Neural cell (in vitro differentiated cells): ENCODE results near the gene CBFA2T2. TPM values are rescaled to one million over a fixed set of nuclear protein-coding genes. Genes with fewer than 3 reads are reported as not detected.

Experiments used
- H2AFZ ChIP-seq: fragments of 200-600, 300-800 bp; sonication (generic), shearing (Covaris generic); 2 replicates; pipeline ENCODE4 v1.6.0; 2014; ENCODE audit warnings: low read depth, mild to moderate bottlenecking, antibody characterized with exemption, low read length, moderate library complexity
- H3F3A ChIP-seq: fragments of 200-600 bp; shearing (Covaris generic); 2 replicates; pipeline ENCODE4 v1.6.1; 2016; ENCODE audit warnings: mild to moderate bottlenecking, moderate library complexity, mixed read lengths, antibody characterized with exemption, low read length; ENCODE audit not compliant: insufficient read depth, poor library complexity, severe bottlenecking
- H3K27ac ChIP-seq: fragments of 200-600, 300-800 bp; sonication (generic), shearing (Covaris generic); 2 replicates; pipeline ENCODE4 v1.5.1; 2014; ENCODE audit warnings: mild to moderate bottlenecking, low read length, moderate library complexity
- H3K27me3 ChIP-seq: fragments of 300-800, 200-600 bp; sonication (generic), shearing (Covaris generic); 2 replicates; pipeline ENCODE4 v1.6.0; 2014; ENCODE audit warnings: mild to moderate bottlenecking, low read depth, low read length, moderate library complexity; ENCODE audit not compliant: insufficient read depth
- H3K36me3 ChIP-seq: fragments of 300-800, 200-600 bp; sonication (generic), shearing (Covaris generic); 2 replicates; pipeline ENCODE4 v1.5.1; 2014; ENCODE audit warnings: mild to moderate bottlenecking, antibody characterized with exemption, low read length, moderate library complexity; ENCODE audit not compliant: insufficient read depth
- H3K4me2 ChIP-seq: fragments of 300-800, 200-600 bp; sonication (generic), shearing (Covaris generic); 2 replicates; pipeline ENCODE4 v1.6.0; 2014; ENCODE audit warnings: mild to moderate bottlenecking, low read length
- H3K4me3 ChIP-seq: fragments of 300-800, 200-600 bp; sonication (generic), shearing (Covaris generic); 2 replicates; pipeline ENCODE4 v1.5.1; 2014; ENCODE audit warnings: mild to moderate bottlenecking, low read length, moderate library complexity
- H3K79me2 ChIP-seq: fragments of 200-600 bp; shearing (Covaris generic); replicated peaks from 2 replicates; pipeline ENCODE4 v1.6.0; 2014; ENCODE audit warnings: mild to moderate bottlenecking, low read length, moderate library complexity; ENCODE audit not compliant: insufficient read depth
- H3K9ac ChIP-seq: fragments of 300-800, 200-600 bp; sonication (generic), shearing (Covaris generic); 2 replicates; pipeline ENCODE4 v1.6.1; 2016; ENCODE audit warnings: mild to moderate bottlenecking, low read length, mixed read lengths
- H3K9me2 ChIP-seq: fragments of 200-600 bp; shearing (Covaris generic); 2 replicates; pipeline ENCODE4 v1.6.1; 2016; ENCODE audit warnings: mild to moderate bottlenecking, low read length, mixed read lengths; ENCODE audit not compliant: insufficient read depth
- H3K9me3 ChIP-seq: fragments of 200-600, 300-800 bp; sonication (generic), shearing (Covaris generic); 2 replicates; pipeline ENCODE4 v1.6.1; 2016; ENCODE audit warnings: mild to moderate bottlenecking, mixed run types, low read length, moderate library complexity, mixed read lengths
- H4K20me1 ChIP-seq: fragments of 200-600 bp; shearing (Covaris generic); 2 replicates; pipeline ENCODE4 v1.6.1; 2016; ENCODE audit warnings: mild to moderate bottlenecking, mixed run types; ENCODE audit not compliant: insufficient read depth
- CTCF ChIP-seq: fragments of 450-650 bp; IDR thresholded peaks from 2 replicates; pipeline ENCODE4 v1.5.1; 2014; ENCODE audit warnings: antibody characterized with exemption, mild to moderate bottlenecking, moderate library complexity; ENCODE audit not compliant: poor library complexity, severe bottlenecking
- EP300 ChIP-seq: fragments of 450-650 bp; conservative IDR thresholded peaks from 2 replicates; pipeline ENCODE4 v1.6.1; 2014; ENCODE audit warnings: antibody characterized with exemption, mild to moderate bottlenecking, moderate library complexity; ENCODE audit not compliant: poor library complexity, severe bottlenecking
- EZH2 ChIP-seq: fragments of 200-600, 300-800 bp; shearing (Covaris generic), sonication (generic); IDR thresholded peaks from 2 replicates; pipeline ENCODE4 v1.6.1; 2014; ENCODE audit warnings: antibody characterized with exemption, low read length, borderline replicate concordance, mild to moderate bottlenecking; ENCODE audit not compliant: insufficient read depth, poor library complexity, severe bottlenecking
- MXI1 ChIP-seq: fragments of 450-650 bp; conservative IDR thresholded peaks from 2 replicates; pipeline ENCODE4 v1.6.1; 2014; ENCODE audit warnings: antibody characterized with exemption, mild to moderate bottlenecking; ENCODE audit not compliant: poor library complexity, severe bottlenecking
- POLR2AphosphoS5 ChIP-seq: IDR thresholded peaks from 2 replicates; pipeline ENCODE4 v1.6.1; 2012
- RAD21 ChIP-seq: fragments of 450-650 bp; conservative IDR thresholded peaks from 2 replicates; pipeline ENCODE4 v1.6.1; 2014; ENCODE audit warnings: antibody characterized with exemption, mild to moderate bottlenecking, moderate library complexity
- REST ChIP-seq: IDR thresholded peaks from 2 replicates; pipeline ENCODE4 v1.6.1; 2012; ENCODE audit warnings: borderline replicate concordance
- SMC3 ChIP-seq: fragments of 450-650 bp; conservative IDR thresholded peaks from 2 replicates; pipeline ENCODE4 v1.6.1; 2014; ENCODE audit warnings: antibody characterized with exemption, mild to moderate bottlenecking, moderate library complexity; ENCODE audit not compliant: poor library complexity
- TAF1 ChIP-seq: IDR thresholded peaks from 2 replicates; pipeline ENCODE4 v1.6.1; 2012; ENCODE audit warnings: low read depth
- polyA plus RNA-seq: library from polyadenylated mRNA; depleted of rRNA; stranded (reverse); fragments of >200 nt; gene quantifications from 2 replicates; pipeline ENCODE4 v1.2.3, GENCODE V29; 2014

The CBFA2T2 gene
- polyA plus RNA-seq, 1 donor from 2014 or later, result 15.9 TPM

- no peaks in the 10 kb centered on the region for H3F3A ChIP-seq
- no peaks in the 10 kb centered on the region for H3K27me3 ChIP-seq
- H3K9me3 ChIP-seq, result no peaks in the 10 kb centered on the region
- no peak overlapping the region for H2AFZ ChIP-seq
- no peak overlapping the region for H3K9ac ChIP-seq
- H3K9me2 ChIP-seq, result no peaks in the 10 kb centered on the region
- no peak overlapping the region for H3K27ac ChIP-seq
- no peaks in the 10 kb centered on the region for H3K36me3 ChIP-seq
- H3K79me2 ChIP-seq, result no peaks in the 10 kb centered on the region
- H3K4me2 ChIP-seq, result no peak overlapping the region
- H3K4me3 ChIP-seq, result no peak overlapping the region
- TF ChIP-seq SMC3 (no peak), MXI1 (no peak), REST (no peak), EZH2 (no peak)
- no peaks in the 10 kb centered on the region for H4K20me1 ChIP-seq
These were observed 62.6 kb downstream of the CBFA2T2 start for GRCh38 chr20:33552519-33552918.

DNA sequence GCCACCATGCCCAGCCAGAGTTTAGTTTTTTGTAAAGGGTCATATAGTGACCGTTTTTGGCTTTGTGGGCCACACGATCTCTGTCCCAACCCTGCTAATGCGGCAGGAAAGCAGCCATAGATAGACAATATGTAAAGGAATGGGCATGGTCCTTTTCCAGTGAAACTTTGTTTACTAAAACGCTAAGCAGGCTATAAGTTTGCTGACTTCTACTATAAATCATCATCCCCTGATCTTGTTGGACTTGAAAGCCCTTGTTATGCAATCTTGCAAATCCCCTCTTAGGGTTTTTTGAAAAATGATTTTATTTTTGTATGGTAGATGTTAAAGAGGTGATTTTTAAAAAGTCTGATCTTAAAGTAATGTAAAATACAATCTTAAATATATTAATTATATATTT lies 63.6 kb downstream of the CBFA2T2 start:
- Histone ChIP-seq H3K79me2 (no peaks in the 10 kb centered on the region), H4K20me1 (no peaks in the 10 kb centered on the region), H3K4me3 (no peak overlapping the region), H3K27ac (no peak overlapping the region), H3K4me2 (no peak overlapping the region), H2AFZ (no peak overlapping the region), H3K9me3 (no peaks in the 10 kb centered on the region), H3K27me3 (no peaks in the 10 kb centered on the region), H3F3A (no peaks in the 10 kb centered on the region), H3K9ac (no peak overlapping the region), H3K9me2 (no peaks in the 10 kb centered on the region), H3K36me3 (no peaks in the 10 kb centered on the region)
- TF ChIP-seq CTCF (no peak), SMC3 (no peak), MXI1 (no peak), EP300 (no peak), POLR2AphosphoS5 (no peak), RAD21 (no peak), TAF1 (no peak), EZH2 (no peak), REST (no peak)
